AG09319 (cell line): ENCODE data around the gene MYPOP.

Source experiments
- DNase-seq: peaks from one replicate; pipeline ENCODE4 v3.0.0-alpha.2; 2010; ENCODE audit warnings: low read depth; ENCODE audit errors: extremely low read depth
- CTCF ChIP-seq: IDR thresholded peaks from 2 replicates; pipeline ENCODE4 v1.5.1; 2011; ENCODE audit warnings: low read depth, mild to moderate bottlenecking, inconsistent platforms, low read length, moderate library complexity

MYPOP gene

GRCh38 chr19:45854167-45854778, 48.1 kb downstream of the MYPOP start:
- TF ChIP-seq CTCF, result no peak
- no peak for DNase-seq

DNA sequence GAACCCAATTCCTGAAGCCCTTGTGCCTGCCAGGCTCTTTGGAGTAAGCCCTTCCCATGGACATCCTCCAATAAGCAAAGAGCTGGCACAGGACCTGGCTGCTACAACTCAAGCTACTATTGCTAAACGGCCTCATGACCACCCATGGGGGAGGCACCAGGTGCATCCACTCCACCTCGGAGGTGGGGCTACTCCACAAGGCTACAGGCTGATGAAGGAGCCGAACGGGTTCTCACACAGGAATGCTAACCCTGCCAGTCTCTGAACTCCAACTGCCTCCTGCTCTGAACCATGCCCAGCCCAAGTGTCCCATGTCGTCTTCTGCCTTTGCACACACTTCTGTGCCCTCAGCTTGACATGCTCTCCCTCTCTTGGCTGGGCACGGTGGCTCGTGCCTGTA, 49.4 kb downstream of the MYPOP start:
- no peak for TF ChIP-seq CTCF
- no peak for DNase-seq

- TF ChIP-seq CTCF, result no peak
- no peak for DNase-seq
Observed at GRCh38 chr19:45852145-45852750, 50.2 kb downstream of the MYPOP start.

DNA sequence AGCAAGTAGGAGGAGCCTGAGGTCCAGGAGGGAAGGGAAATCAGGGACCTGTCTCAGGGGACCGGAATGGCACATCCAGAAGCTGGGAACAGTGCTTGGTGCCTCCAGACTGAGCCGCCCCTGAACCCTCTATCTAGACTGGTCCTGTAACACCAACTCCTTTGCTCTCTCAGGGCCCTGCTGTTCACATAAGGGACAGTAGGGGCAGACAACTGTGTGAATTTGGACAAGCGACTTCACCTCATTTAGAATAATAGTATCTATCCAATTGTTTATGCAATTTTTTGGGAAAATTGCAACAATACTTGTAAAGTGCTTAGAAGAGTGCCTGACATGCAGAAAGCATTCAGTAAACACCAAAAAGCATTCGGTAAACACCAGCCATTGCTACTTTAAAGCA, 53.5 kb downstream of the MYPOP start:
- no peak for DNase-seq
- TF ChIP-seq CTCF, result no peak; the same call in 1 of the 2 replicates

GRCh38 chr19:45847663-45848062, 54.8 kb downstream of the MYPOP start:
- DNase-seq, result no peak
- no peak for TF ChIP-seq CTCF

DNA sequence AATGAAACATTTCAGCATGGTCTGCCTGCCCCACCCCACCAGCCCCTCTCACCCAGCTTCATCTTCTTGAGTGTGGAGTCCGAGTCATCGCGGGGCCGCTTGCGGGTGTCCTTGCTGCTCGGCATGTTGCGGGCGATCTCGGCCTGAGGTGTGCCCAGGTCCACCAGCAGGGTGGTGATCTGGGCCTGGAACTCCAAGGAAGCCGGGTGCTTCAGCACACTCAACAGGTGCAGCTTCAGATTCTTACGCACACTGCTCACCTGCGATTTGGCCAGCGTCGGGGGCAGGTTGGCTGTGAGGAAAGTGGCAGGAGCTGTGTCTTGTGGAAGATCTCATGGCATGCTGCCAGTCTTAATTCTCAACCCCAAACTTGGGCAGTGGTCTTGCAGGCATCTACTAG, 60.2 kb downstream of the MYPOP start:
- no peak for TF ChIP-seq CTCF
- no peak for DNase-seq
